ENCODE measurements around the gene CLCN4.

CLCN4 gene

DNA sequence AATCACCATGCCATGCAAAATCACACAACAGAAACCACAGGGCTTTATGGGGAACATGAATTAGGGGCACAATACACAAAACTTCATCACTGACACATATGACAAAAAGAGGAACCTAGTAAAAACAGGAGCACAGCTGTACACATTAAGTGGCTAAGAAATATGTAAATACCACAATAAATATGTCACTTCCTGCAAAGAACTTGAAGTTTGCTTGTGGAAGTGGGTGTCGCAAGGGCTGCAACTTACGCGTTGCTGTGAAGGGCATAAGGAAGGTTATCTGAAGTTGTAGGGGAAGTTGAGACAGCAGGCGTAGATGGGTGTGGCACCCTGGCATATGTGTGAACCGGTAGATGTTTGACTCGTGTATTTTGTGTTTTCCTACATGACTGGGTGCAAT lies 42.4 kb downstream of the CLCN4 start:
- no peak for DNase-seq

- no peak for DNase-seq
Observed at GRCh38 chrX:10203617-10204016, 46.8 kb downstream of the CLCN4 start.

DNA sequence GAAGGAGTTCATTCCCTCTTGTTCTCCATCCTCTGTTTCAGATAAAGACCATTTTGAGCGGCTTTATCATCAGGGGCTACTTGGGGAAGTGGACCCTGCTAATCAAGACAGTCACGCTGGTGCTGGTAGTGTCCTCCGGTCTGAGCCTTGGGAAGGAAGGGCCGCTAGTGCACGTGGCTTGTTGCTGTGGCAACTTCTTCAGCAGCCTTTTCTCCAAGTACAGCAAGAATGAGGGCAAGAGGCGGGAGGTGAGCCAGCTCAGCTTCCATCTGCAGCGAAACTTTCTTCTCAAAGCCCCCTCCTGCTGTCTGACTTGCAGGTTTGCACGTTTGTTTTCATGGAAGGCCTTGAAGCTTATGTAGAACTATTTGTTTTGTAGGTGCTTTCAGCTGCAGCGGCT lies 49.5 kb downstream of the CLCN4 start:
- no peak for DNase-seq

DNA sequence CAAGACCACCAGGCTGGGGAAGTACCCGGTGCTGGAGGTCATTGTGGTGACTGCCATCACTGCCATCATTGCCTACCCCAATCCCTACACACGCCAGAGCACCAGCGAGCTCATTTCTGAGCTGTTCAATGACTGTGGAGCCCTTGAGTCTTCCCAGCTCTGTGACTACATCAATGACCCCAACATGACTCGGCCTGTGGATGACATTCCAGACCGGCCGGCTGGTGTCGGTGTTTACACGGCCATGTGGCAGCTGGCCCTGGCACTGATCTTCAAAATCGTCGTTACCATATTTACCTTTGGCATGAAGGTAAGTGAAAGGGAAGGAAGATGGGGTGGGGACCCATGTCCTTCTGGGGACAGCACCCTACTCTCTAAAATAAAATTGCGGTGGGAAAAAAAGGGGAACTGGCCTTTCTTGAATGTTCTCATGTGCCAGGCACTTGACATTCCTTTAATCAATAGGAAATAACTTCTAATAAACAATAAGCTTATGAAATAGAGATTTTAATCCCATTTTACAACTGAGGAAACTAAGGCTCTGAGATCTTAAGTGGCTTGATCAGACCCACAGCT lies 51.6 kb downstream of the CLCN4 start:
- no peak for DNase-seq

DNA sequence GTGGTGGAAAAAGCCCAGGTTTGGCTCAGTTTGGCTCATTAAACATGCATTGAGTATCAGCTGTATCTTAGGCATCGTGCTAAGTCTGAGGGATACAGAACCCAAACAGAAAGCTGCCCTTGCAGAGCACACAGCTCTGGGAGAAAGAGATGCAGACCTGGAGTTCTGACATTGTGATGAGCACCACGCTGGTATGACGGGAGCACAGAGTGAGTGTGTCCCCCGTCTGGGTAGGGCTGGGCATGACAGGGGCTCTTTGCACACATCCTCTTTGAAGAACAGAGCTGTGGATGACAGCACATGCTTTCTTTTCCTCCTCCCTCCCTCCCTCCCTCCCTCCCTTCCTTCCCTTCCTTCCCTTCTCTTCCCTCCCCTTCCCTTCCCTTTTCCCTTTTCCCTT lies 52.2 kb downstream of the CLCN4 start:
- no peak for DNase-seq

- DNase-seq: no peak
Observed at GRCh38 chrX:10212395-10212794, 55.6 kb downstream of the CLCN4 start.

GRCh38 chrX:10213716-10214115 lies 56.9 kb downstream of the CLCN4 start:
- no peak for DNase-seq

DNA sequence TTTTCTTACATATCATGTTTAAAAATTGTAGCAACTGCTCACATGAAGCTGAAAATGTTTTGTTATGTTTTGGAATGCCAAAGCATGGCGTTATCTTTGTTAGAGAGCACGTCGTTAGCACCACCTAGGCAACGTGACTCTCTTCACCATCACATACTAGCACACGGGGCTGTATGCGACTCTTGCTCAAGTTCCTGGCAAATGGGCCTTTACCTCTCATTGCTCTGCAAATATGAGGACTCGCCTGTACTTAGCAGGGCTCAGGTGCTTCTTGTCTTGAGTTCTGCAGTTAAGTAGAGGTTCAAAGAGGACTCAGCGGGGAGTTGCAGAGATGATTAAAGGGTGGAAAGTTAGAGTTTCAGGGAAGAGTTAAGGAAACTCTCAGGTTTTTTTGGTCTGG lies 59.4 kb downstream of the CLCN4 start:
- no peak for DNase-seq

DNA sequence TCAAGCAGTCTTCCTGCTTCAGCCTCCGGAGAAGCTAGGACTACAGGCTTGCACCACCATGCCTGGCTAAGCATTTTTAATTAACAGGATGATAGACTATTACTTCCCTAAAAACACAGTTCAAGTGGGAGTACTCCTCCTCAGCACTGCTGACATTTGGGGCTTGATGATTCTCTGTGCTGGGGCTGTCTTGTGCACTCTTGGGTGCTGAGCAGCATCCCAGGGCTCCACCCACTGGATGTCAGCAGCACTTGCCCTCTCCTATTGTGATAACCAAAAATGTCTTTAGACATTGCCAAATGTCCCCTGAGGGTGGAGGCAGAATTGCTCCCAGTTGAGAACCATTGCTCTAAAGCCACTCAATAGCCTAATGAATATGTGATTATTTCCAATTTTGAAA lies 60.4 kb downstream of the CLCN4 start:
- no peak for DNase-seq

DNA sequence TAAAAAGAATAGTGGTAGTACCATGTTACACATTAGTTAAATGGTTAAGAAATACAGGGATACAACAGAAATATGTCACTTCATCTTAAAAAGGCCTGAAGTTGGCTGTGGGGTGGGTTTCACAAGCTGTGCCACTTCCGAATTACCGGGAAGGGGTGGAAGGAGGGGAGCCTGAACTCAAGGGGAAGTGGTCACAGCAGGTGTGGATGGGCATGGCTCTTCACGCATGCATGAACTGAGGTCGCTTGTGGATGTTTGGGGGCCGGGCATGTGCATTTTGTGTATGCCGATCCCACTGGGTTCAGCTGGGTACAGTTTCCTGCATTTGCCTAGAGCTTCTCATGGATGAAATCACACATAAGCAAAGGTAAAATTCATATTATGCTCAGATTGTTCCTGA lies 64.9 kb downstream of the CLCN4 start:
- DNase-seq: no peak

DNA sequence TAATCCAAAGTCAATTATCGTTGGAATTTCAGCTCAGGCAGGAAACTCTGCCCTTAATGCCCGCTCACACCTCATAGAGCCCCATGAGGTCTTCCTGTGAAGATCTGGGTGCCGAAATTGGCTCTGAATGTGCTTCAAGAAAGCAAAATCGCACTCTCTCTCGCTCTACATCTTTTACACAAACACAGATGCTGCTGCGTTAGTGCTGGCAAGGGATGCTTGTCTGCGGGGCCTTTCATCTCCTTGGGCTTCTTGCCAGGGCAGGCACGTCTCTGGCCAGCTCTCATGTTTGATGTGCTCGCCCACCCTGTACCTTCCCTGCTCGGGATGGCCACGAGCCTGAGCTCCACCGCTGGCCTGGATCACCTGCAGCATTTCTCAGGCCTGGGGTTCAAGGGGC lies 66.5 kb downstream of the CLCN4 start:
- no peak for DNase-seq

DNA sequence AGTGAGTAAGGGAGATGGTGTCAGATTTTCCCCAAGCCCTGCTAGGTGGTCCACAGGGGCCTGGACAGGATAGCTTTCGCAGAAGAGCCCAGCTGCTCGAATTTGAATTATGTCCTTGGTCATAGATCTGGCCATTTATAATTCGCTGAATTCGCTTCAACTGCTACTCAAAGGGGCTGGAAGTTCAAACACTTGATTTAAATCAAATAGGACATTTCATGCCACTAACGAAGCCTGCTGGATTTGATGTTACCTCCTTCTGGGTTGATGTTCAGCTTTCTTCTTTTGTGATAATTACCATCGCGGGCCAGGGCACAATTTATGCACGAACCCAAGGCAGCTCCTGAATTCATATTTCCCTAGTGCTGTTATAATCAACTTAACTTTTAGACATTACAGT lies 67.0 kb downstream of the CLCN4 start:
- DNase-seq: no peak

DNA sequence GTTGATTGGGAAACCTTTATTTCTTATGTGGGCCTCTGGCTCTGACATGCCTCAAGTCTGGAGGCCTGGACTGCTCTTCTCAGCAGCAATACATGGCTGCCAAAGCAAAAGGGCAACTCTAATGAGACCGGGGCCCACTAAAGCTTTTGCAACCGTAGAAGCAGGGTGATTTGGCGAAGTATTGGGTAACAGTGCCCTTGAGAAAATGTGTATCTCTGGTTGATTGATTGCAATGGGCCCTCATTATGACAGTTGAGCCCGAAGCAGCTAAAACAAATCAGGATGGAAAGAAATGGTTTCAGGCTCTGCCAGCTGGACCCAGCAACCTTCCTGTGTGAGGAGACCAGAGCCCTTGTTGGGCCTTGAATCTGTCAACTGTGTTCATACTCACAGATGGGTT lies 73.4 kb downstream of the CLCN4 start:
- DNase-seq: no peak

- no peak for DNase-seq
Observed at GRCh38 chrX:10231461-10231860, 74.7 kb downstream of the CLCN4 start.

GRCh38 chrX:10233173-10233572 lies 76.4 kb downstream of the CLCN4 start:
- DNase-seq: no peak

DNA sequence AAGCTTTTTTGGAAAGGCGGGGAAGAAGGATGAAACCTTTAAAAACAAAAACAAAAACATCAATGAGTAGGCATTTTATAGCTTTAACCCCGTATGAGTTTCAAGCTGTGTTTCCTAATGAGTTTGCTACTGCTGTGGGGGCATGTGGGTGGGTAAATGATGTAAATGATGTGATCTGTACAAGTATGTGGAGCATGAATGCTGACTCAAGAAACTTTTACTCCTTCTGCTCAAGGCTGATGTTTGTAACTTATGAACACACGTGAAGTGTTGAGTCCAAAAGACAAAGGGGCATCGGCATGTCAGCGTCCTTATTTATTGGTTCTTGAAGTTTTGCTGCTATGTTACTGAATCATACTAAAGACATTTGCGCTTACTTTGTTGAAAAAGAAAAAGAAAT lies 76.9 kb downstream of the CLCN4 start:
- DNase-seq: no peak

GRCh38 chrX:10235851-10236250 lies 79.1 kb downstream of the CLCN4 start:
- DNase-seq: no peak

GRCh38 chrX:10237241-10237640 lies 80.5 kb downstream of the CLCN4 start:
- no peak for DNase-seq

DNA sequence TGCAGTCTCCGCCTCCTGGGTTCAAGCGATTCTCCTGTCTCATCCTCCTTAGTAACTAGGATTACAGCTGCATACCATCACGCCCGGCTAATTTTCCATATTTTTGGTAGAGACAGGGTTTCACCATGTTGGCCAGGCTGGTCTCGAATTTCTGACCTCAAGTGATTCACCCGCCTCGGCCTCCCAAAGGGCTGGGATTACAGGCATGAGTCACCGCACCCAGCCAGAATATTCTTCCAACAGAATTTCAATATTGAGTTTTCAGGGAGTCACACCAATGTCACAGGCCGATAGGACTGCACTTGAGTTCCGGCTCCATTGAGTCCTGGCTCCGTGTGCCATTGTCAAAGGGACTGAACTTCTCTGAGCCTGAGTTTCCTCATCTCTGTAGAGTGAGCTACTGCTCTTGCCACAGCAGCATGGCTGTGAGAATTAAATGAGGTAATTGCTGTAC lies 82.9 kb downstream of the CLCN4 start:
- DNase-seq: no peak

DNA sequence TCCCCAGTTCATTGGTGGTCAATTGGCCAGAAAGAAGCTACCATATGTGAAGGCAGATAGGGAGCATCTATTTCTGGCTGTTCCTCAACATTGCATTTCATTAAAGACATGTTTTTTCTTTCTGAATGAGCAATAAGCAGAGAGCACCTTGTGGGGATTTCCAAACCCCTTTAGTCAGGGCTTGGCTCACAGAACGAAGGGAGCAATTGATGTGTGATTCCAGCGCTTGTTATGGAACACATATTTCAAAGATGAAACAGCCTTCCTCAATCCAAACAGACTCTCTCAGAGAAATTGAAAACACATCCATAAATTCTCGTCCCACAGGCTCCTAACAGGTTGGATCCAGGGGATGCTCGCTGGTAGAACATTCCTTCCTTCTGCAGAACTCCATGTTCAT lies 84.1 kb downstream of the CLCN4 start:
- no peak for DNase-seq

- no peak for DNase-seq
Observed at GRCh38 chrX:10242026-10242425, 85.3 kb downstream of the CLCN4 start.

DNA sequence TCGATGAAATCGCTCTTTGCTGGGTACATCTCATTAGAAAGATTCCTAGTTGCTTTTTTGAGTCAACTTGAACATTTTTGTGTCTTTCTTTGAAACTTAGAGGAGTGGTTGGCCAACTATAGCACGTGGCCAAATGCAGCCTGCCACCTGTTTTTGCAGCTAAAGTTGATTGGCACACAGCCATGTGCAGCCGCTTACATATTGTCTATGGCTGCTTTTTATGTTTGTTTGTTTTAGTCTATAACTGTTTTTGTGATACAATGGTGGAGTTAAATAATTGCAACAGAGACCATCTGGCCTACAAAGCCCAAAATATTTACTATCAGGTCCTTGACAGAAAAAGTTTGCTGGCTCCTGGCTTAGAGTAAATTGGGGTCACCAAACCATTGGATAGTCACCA lies 86.3 kb downstream of the CLCN4 start:
- no peak for DNase-seq

GRCh38 chrX:10244915-10245622 lies 88.3 kb downstream of the CLCN4 start:
- no peak for DNase-seq

DNA sequence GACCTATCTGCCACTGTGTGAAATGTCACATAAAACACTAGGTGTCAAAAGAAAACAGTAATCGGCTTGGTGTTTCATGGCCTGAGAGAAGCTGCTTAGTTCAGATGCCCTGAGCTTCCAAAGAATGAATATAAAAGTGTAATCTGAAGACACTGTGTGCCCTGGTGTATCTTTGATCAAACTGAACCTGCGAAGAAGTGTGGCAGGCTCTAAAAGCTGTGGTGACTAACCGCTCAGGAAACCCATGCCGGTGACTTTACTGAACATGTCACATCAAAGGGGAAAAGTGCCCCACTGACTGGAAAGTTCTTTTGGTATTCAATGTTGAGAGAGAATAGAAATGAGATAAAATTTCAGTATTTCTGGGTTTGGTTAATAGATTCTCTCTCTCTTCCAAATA lies 89.1 kb downstream of the CLCN4 start:
- no peak for DNase-seq

GRCh38 chrX:10246297-10246696 lies 89.5 kb downstream of the CLCN4 start:
- DNase-seq: no peak

All from activated CD4-positive, alpha-beta T cell treated with anti-CD3 and anti-CD28 coated beads, Interleukin-2, amount 50 U/mL, for 48 hours (primary cell).